Central memory CD8-positive, alpha-beta T cell (primary cell): ENCODE results near the gene ZBED2.

ENCODE experiments used
- ATAC-seq: fragments of 150-1000 bp; cut with Tn5 transposase; replicated peaks from 2 replicates; pipeline ENCODE4 v1.10.0; 2022; ENCODE audit warnings: mild to moderate bottlenecking, moderate FRiP score, moderate number of reproducible peaks; ENCODE audit not compliant: poor library complexity, severe bottlenecking; ENCODE audit errors: extremely low read depth
- DNase-seq, 2 donors: peaks; one replicate each; pipeline ENCODE4 v3.0.0; 2021; ENCODE audit warnings: low spot score in 2 of 2
- H3K27ac Mint-ChIP-seq: one replicate; pipeline ENCODE4 v1.8.0; 2022; ENCODE audit warnings: low read depth, mild to moderate bottlenecking, moderate library complexity, mixed read lengths
- H3K27me3 Mint-ChIP-seq: one replicate; pipeline ENCODE4 v1.8.0; 2022; ENCODE audit warnings: mixed read lengths
- H3K36me3 Mint-ChIP-seq: one replicate; pipeline ENCODE4 v1.8.0; 2022; ENCODE audit warnings: mild to moderate bottlenecking, moderate library complexity, mixed read lengths; ENCODE audit not compliant: insufficient read depth
- H3K4me1 Mint-ChIP-seq: one replicate; pipeline ENCODE4 v1.8.0; 2022; ENCODE audit warnings: mixed read lengths
- H3K4me3 Mint-ChIP-seq: one replicate; pipeline ENCODE4 v1.8.0; 2022; ENCODE audit warnings: mild to moderate bottlenecking, moderate library complexity, mixed read lengths
- H3K9me3 Mint-ChIP-seq: one replicate; pipeline ENCODE4 v1.8.0; 2022; ENCODE audit warnings: mixed read lengths

Gene ZBED2

DNA sequence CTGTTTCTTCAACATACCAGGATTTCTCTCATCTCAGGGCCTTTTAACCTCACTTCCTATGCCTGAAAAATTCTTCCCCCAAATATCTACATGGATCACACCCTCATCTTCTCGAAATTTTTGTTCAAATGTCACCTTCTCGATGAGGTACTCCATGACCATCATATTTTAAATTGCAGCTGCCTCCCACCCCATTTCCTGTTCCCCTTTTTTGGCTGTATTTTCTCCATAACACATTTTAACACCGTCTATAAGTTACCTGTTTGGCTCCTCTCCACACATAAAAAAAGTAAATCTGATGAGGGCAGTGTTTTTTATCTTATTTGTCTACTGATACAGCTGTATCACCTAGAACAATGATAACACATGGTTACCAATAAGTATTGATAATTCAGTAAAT, 20.7 kb upstream of the ZBED2 start:
- ATAC-seq, result no peak
- H3K4me1 Mint-ChIP-seq, result peaks cover 59% of the 10 kb centered on the region
- H3K9me3 Mint-ChIP-seq, result no peaks in the 10 kb centered on the region
- H3K36me3 Mint-ChIP-seq, result peaks cover 12% of the 10 kb centered on the region
- no peak for DNase-seq
- H3K27ac Mint-ChIP-seq, result peak overlapping the region; percentile 89
- no peak overlapping the region for H3K4me3 Mint-ChIP-seq
- H3K27me3 Mint-ChIP-seq, result no peaks in the 10 kb centered on the region

DNA sequence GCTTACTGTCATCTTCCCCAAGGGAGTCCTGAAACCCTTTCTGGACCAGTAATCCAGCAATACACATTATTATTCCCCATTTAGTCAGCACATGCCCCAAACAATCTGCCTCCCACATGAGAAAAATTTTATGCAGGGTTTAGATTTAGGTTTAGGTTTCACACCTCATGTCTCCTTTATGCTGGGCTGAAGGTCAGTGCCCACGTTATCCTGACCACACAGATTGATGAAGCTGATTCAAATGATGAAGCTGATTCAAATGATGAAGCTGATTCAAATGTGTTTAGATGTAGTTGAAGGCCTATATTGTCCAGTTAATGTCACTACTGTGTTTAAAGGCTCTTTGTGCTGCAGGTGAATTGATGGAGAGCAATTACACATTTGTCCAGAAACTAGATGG, 18.1 kb upstream of the ZBED2 start:
- H3K36me3 Mint-ChIP-seq, result peaks cover 18% of the 10 kb centered on the region

DNA sequence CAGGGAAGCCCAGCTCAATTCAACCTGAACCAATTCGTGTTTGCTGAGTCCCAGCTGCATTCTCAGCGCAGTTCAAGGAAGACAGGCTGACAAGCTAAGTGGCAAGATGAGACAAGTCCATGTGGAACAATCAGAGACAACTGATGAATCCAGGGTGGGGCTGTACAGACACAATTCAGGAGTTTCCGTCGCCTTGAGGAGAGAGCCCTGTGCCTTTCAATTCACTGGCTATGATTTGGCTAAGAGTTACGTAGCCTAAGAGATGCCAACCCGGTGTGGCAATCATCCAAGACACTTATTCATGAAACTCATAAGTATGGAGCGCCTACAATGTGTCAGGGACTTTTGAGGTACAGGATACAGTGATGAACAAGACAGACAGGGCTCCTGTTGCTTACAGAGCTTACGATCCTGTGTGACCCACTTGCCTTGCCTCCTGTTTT, 15.5 kb upstream of the ZBED2 start:
- Mint-ChIP-seq H3K27ac (peak overlapping the region; percentile 98), H3K4me3 (peak overlapping the region; percentile 79), H3K9me3 (peaks cover 3% of the 10 kb centered on the region), H3K27me3 (no peaks in the 10 kb centered on the region), H3K4me1 (peaks cover 78% of the 10 kb centered on the region), H3K36me3 (peaks cover 27% of the 10 kb centered on the region)
- ATAC-seq (peak; percentile 11), DNase-seq (no peak)

More for the DNA sequence above, 18.1 kb upstream of the ZBED2 start:
- DNase-seq, result no peak
- no peak overlapping the region for H3K4me3 Mint-ChIP-seq
- peak overlapping the region; percentile 98 for H3K27ac Mint-ChIP-seq
- ATAC-seq, result no peak
- peaks cover 2% of the 10 kb centered on the region for H3K9me3 Mint-ChIP-seq
- H3K27me3 Mint-ChIP-seq, result no peaks in the 10 kb centered on the region
- peaks cover 78% of the 10 kb centered on the region for H3K4me1 Mint-ChIP-seq

GRCh38 chr3:111610189-111610588, 15.0 kb upstream of the ZBED2 start:
- peaks cover 76% of the 10 kb centered on the region for H3K4me1 Mint-ChIP-seq
- ATAC-seq (peak; percentile 88), DNase-seq (peak in 1 of 2 donors; percentile 46)
- H3K27me3 Mint-ChIP-seq, result no peaks in the 10 kb centered on the region
- H3K27ac Mint-ChIP-seq, result peak overlapping the region; percentile 98
- H3K4me3 Mint-ChIP-seq, result peak overlapping the region; percentile 79
- peaks cover 27% of the 10 kb centered on the region for H3K36me3 Mint-ChIP-seq
- H3K9me3 Mint-ChIP-seq, result peaks cover 3% of the 10 kb centered on the region

DNA sequence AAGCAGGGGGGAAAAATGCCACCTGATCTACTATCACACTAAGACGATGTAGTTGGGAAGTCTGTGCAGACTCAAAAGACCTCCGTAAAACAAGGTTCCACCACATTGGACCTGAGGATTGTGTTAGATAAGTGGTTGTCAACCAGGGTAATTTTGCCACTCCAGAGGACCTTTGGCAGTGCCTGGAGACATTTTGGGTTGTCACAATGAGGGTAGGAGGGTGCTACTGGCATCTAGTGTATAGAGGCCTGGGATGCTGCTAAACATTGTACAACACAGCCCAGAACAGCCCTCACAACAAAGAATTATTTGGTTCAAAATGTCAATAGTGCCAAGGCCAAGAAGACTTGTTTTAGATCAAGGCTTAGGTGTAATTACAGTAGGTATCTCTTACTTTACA, 14.6 kb upstream of the ZBED2 start:
- peak overlapping the region; percentile 98 for H3K27ac Mint-ChIP-seq
- H3K4me1 Mint-ChIP-seq, result peaks cover 75% of the 10 kb centered on the region
- H3K36me3 Mint-ChIP-seq, result peaks cover 25% of the 10 kb centered on the region
- no peaks in the 10 kb centered on the region for H3K27me3 Mint-ChIP-seq
- ATAC-seq (peak; percentile 11), DNase-seq (no peak)
- H3K9me3 Mint-ChIP-seq, result peaks cover 3% of the 10 kb centered on the region
- no peak overlapping the region for H3K4me3 Mint-ChIP-seq

DNA sequence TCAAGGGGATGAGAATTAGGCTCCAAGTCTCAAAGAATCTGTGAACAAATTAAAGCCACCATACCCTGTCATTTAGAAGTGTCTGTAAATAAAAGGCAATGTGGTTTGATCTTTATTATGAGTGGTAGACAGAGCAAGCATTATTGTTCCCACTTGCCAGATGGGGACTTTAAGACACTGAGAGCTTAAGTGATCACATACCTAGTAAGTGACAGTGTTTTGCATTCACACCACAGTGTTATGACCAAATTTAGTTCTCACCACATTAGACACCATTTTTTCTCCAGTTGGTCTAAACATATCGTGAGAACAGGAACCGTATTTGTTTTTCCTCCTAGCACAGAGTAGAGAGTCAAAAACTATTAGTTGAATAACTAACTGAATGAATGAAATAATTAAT, 13.2 kb upstream of the ZBED2 start:
- peak overlapping the region; percentile 98 for H3K27ac Mint-ChIP-seq
- ATAC-seq, result peak; percentile 61
- H3K36me3 Mint-ChIP-seq, result peaks cover 29% of the 10 kb centered on the region

DNA sequence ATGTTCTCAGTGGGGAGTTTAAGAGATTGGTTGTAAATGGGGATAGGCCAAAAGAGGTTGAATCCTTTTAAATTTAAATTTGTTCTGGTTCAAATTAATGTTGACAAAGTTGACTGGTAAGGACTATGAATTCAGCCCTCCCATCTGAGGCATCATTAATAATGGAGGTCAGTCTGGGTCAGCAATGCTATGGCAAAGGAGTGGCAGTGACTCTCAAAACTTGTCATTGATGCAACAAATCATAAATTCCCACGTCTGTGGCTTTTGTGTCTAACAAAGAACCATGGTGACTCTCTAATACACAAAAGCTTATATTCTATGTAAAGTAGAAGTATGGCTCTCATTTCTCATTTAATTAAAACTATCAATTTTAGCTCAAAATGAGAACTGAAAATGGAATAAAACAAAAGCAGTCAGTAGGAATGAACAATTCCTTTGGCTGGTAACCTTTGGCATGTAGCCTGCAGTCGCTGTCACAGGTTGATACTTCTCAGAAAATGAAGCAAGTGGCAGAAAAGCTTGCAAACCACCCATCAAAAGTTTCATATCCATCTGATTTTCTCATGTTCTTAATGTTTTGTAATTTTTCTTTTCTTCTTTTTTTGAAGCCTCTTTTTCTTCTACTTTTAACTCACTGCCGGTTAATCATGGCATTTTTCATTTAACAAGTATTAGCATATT, 12.2 kb upstream of the ZBED2 start:
- Mint-ChIP-seq H3K4me3 (no peak overlapping the region), H3K9me3 (peaks cover 3% of the 10 kb centered on the region), H3K27ac (peak overlapping the region; percentile 98), H3K36me3 (peaks cover 23% of the 10 kb centered on the region), H3K27me3 (no peaks in the 10 kb centered on the region), H3K4me1 (peaks cover 80% of the 10 kb centered on the region)
- DNase-seq (no peak), ATAC-seq (no peak)

More for the DNA sequence above, 13.2 kb upstream of the ZBED2 start:
- Mint-ChIP-seq H3K4me1 (peaks cover 80% of the 10 kb centered on the region), H3K9me3 (peaks cover 3% of the 10 kb centered on the region), H3K4me3 (no peak overlapping the region), H3K27me3 (no peaks in the 10 kb centered on the region)
- no peak for DNase-seq

- Mint-ChIP-seq H3K27me3 (no peaks in the 10 kb centered on the region), H3K27ac (peak overlapping the region; percentile 78), H3K9me3 (peaks cover 3% of the 10 kb centered on the region), H3K36me3 (peaks cover 26% of the 10 kb centered on the region), H3K4me3 (no peak overlapping the region), H3K4me1 (peaks cover 67% of the 10 kb centered on the region)
- DNase-seq (no peak), ATAC-seq (no peak)
Observed at GRCh38 chr3:111605493-111605892, 10.3 kb upstream of the ZBED2 start.

DNA sequence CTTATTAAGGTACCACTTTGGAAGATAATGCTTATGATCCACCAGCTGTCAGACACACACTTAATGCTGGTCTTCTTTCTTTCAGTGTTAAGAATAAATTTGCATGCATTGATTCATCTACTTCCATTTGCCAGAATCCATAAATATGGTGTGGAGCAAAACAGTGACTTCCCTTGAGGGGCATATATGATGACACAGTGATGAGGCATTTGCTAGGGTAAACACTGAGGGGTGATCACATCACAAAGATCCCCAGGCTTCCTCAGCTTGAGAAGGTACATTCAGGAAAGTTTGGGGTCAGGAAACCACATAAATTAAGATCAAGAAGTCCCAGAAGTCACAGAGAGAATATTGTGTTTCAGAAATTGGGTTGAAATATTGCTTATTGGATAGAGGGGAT, 9.9 kb upstream of the ZBED2 start:
- H3K27me3 Mint-ChIP-seq, result no peaks in the 10 kb centered on the region
- H3K27ac Mint-ChIP-seq, result peak overlapping the region; percentile 78
- peaks cover 3% of the 10 kb centered on the region for H3K9me3 Mint-ChIP-seq
- H3K4me1 Mint-ChIP-seq, result peaks cover 63% of the 10 kb centered on the region
- DNase-seq, result no peak
- peaks cover 29% of the 10 kb centered on the region for H3K36me3 Mint-ChIP-seq
- ATAC-seq, result no peak
- no peak overlapping the region for H3K4me3 Mint-ChIP-seq

- no peak for DNase-seq
- Mint-ChIP-seq H3K36me3 (peaks cover 35% of the 10 kb centered on the region), H3K4me1 (peaks cover 56% of the 10 kb centered on the region), H3K27ac (peak overlapping the region; percentile 78), H3K4me3 (no peak overlapping the region), H3K27me3 (no peaks in the 10 kb centered on the region), H3K9me3 (peaks cover 3% of the 10 kb centered on the region)
- no peak for ATAC-seq
Observed at GRCh38 chr3:111604119-111604518, 9.0 kb upstream of the ZBED2 start.

- Mint-ChIP-seq H3K36me3 (peaks cover 34% of the 10 kb centered on the region), H3K27ac (peak overlapping the region; percentile 78), H3K4me3 (no peak overlapping the region), H3K4me1 (peaks cover 52% of the 10 kb centered on the region), H3K9me3 (peaks cover 3% of the 10 kb centered on the region), H3K27me3 (no peaks in the 10 kb centered on the region)
- no peak for DNase-seq
- no peak for ATAC-seq
Observed at GRCh38 chr3:111603679-111604078, 8.5 kb upstream of the ZBED2 start.

GRCh38 chr3:111601810-111602209, 6.7 kb upstream of the ZBED2 start:
- no peak for ATAC-seq

DNA sequence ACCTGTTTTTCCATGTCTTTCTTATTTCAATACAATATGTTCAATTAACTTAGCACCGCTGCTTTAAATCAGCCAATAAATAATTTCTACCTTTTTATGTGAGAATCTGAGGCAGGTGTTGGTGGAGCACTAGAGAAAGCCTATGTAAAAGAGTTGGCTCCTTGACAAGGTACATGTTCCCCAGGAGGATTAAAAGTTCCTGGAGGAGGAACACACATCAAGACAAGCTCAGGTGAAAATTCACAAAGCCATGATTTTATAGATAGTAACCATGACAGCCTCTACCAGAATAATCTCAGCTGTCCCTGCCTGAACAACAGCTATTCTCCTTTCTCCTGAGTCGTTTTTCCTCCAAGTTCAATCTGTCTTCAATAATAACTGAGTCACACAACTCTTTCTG, 3.4 kb upstream of the ZBED2 start:
- Mint-ChIP-seq H3K27me3 (no peaks in the 10 kb centered on the region), H3K4me3 (no peak overlapping the region), H3K4me1 (peaks cover 36% of the 10 kb centered on the region), H3K36me3 (peaks cover 29% of the 10 kb centered on the region), H3K27ac (no peak overlapping the region), H3K9me3 (no peaks in the 10 kb centered on the region)
- DNase-seq (no peak), ATAC-seq (no peak)

More at GRCh38 chr3:111601810-111602209, 6.7 kb upstream of the ZBED2 start:
- Mint-ChIP-seq H3K27ac (no peak overlapping the region), H3K27me3 (no peaks in the 10 kb centered on the region), H3K4me1 (peaks cover 39% of the 10 kb centered on the region), H3K36me3 (peaks cover 39% of the 10 kb centered on the region), H3K4me3 (no peak overlapping the region), H3K9me3 (no peaks in the 10 kb centered on the region)
- no peak for DNase-seq
